ENCODE measurements around the gene FZD1.
A peak's percentile ranks its signal among the peaks of the same experiment; 100 is the strongest.

The FZD1 gene

DNA sequence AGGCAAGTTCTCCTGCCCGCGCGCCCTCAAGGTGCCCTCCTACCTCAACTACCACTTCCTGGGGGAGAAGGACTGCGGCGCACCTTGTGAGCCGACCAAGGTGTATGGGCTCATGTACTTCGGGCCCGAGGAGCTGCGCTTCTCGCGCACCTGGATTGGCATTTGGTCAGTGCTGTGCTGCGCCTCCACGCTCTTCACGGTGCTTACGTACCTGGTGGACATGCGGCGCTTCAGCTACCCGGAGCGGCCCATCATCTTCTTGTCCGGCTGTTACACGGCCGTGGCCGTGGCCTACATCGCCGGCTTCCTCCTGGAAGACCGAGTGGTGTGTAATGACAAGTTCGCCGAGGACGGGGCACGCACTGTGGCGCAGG is 1.4 kb downstream of the FZD1 start:
- DNase-seq = peak; percentile 10

- no peak for DNase-seq
Measured at GRCh38 chr7:91266067-91266688, 1.9 kb downstream of the FZD1 start.

DNA sequence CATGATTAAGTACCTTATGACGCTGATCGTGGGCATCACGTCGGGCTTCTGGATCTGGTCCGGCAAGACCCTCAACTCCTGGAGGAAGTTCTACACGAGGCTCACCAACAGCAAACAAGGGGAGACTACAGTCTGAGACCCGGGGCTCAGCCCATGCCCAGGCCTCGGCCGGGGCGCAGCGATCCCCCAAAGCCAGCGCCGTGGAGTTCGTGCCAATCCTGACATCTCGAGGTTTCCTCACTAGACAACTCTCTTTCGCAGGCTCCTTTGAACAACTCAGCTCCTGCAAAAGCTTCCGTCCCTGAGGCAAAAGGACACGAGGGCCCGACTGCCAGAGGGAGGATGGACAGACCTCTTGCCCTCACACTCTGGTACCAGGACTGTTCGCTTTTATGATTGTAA is 2.5 kb downstream of the FZD1 start:
- DNase-seq = no peak

GRCh38 chr7:91267171-91267955 is 3.1 kb downstream of the FZD1 start:
- no peak for DNase-seq

- no peak for DNase-seq
Measured at GRCh38 chr7:91270372-91270771, 6.1 kb downstream of the FZD1 start.

- DNase-seq = no peak
Measured at GRCh38 chr7:91276909-91277308, 12.7 kb downstream of the FZD1 start.

- no peak for DNase-seq
Measured at GRCh38 chr7:91280185-91280584, 16.0 kb downstream of the FZD1 start.

- DNase-seq = no peak
Measured at GRCh38 chr7:91280604-91281003, 16.4 kb downstream of the FZD1 start.

- DNase-seq = no peak
Measured at GRCh38 chr7:91285696-91286355, 21.6 kb downstream of the FZD1 start.

DNA sequence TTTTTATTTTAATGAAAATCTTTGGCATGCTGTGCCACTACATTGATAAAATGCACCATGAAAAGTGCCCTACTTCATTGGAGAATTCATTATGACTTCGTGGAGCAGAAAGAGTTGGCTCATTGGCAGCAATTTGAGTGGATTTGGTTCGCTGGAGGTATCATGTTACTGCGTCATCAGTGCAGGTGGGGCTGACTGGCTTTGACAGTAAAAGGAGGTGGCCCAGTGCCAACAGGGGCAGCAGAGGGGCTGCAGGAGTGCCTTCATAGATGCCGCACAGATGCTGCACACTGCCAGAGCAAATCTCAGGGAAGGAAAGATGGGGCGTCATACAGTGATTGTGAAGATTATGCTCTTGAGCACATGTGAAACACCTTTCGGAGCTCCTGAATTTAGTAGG is 22.2 kb downstream of the FZD1 start:
- DNase-seq = no peak

DNA sequence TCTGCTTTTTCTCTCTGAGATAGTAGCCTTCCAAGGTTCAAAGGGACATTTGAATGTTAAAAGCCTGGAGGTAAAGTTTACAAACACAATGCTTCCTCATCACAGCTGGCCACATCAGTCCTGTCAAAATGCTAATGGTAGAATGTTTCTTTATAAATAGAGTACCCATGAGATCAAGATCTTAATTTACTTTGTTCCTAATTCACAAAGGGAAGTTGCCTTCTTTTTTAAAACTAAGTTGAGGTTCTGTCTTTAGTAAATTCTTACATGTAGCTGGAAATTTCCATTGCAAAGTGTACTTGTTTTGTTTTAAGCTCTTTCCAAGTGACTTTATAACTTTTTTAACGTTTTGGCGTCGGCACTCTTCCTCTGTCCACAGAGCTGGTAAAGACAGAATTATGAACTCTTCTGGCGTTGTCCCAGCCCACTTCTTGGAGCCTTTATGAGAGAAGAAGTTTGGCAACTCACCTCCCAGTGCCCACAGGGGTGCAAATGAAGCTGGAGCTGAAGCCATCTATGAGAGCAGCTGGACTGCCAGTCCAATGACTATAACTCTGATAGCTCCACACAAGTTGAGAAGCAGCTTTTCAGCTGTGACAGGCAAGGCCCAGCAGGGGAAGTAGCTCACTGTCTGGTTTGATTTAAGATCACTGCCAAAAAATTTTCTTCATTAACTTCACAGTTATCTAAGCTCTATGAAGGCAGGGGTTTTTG is 23.3 kb downstream of the FZD1 start:
- no peak for DNase-seq

DNA sequence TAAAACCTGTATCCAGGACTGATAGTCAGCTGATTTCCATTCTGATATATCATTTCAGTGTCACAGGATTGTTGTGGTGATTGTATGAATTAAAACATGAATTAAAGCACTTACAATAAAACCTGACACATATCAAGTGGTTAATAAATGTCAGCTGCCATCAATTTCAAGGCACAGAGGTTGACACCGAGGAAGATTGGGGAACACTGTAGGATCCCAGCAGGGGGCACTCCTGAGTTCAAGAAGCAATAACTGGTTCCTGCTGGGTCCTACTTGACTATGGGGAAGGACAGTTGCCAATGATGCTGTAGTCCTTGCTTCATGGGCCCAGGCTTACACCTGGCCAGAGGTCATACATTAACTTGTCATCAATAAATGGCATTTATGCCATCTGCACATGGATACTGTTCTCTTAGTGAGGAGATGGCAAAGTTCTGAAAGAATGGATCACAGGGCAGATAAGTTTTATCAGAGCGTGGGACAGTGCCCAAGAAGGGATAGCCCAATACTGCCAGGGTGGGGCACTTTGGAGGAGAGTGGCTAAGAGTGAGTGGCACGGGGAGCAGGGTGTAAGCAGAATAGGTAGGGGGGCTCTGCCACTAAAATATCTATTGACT is 24.1 kb downstream of the FZD1 start:
- no peak for DNase-seq

GRCh38 chr7:91289633-91290254 is 25.5 kb downstream of the FZD1 start:
- no peak for DNase-seq

DNA sequence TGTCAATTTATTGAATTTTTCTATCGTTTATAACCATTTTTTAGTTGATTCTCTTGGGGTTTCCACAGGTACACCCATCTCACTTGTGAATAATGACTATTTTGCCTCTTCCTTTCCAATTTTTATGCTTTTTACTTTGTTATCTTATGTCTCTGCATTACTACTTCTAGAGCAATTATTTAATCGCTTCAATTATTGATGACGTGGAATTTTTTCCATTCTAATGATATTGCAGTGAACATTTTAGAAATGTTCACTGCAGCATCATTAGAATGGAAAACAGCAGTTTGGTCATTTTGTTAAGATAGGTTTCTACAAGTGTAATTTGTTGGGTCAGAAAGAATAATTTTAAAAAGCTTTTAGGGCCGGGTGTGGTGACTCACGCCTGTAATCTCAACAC is 27.1 kb downstream of the FZD1 start:
- no peak for DNase-seq

GRCh38 chr7:91291902-91292301 is 27.7 kb downstream of the FZD1 start:
- no peak for DNase-seq

GRCh38 chr7:91292506-91292905 is 28.3 kb downstream of the FZD1 start:
- DNase-seq = no peak

DNA sequence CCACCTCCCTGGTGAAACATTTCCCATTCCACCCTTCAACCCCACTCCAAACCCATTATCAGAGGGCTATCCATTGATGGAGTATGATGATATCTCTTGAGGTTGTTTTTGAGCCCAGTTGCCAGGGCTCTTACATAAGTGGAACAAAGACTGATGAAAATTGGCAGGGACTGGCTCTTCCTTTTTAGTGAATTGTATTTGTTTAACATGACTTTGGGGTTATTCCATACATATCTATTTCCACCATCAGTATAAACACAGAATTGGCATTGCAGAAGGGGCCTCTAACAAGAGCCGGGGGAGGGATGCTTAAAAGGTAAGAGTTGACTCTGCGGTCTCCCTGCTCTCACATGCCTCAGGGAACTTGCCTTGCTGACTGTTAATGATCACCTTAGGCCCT is 28.9 kb downstream of the FZD1 start:
- no peak for DNase-seq

- no peak for DNase-seq
Measured at GRCh38 chr7:91293840-91294239, 29.6 kb downstream of the FZD1 start.

DNA sequence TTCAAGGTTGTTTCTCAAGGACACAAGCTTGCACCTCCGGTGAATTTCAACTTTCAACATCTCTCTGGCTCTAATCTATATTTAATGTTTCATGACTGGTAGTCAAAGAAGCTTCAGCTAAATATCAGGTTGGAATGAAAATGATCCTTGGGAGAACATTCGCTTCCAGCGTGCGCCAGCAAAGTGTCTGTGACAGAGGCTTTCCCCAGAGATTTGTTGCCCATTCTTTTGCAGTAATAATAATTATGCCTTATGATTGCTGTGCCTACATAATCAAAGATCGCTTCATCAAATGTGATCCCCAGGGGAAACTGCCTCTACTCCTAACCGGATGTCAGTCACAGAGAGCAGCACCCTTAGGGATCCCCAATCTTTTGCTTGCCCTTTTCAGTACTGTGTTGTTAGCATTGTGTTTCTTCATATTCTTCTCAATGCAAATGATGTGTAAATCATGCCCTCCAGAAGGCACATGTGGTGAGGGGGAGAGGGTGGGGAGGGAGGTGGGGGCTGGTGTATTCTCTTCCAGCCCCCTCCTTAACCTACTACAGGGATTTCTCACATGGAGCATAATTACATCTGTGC is 30.5 kb downstream of the FZD1 start:
- no peak for DNase-seq

GRCh38 chr7:91295576-91295975 is 31.3 kb downstream of the FZD1 start:
- DNase-seq = no peak

DNA sequence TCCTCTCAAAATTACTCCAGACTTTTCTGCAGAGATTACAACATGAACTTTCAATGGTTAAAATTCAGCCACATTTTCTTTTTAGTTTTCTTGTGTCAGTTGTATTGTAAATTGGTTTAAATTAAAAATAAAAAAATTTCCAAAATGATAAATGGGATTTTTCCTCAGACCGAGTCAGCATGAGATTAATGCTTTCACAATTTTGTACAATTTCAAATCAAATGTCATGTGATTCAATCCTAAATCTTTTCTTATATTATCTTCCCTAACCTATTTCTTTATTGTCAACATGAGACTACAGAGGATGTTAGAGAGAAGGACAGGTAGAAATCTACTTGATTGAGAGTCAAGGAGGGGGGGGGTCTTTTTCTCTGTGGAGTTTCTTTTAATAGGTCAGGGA is 33.7 kb downstream of the FZD1 start:
- no peak for DNase-seq

Data from NCI-H774 (cell line).